ENCODE measurements around the gene ATG101.

DNA sequence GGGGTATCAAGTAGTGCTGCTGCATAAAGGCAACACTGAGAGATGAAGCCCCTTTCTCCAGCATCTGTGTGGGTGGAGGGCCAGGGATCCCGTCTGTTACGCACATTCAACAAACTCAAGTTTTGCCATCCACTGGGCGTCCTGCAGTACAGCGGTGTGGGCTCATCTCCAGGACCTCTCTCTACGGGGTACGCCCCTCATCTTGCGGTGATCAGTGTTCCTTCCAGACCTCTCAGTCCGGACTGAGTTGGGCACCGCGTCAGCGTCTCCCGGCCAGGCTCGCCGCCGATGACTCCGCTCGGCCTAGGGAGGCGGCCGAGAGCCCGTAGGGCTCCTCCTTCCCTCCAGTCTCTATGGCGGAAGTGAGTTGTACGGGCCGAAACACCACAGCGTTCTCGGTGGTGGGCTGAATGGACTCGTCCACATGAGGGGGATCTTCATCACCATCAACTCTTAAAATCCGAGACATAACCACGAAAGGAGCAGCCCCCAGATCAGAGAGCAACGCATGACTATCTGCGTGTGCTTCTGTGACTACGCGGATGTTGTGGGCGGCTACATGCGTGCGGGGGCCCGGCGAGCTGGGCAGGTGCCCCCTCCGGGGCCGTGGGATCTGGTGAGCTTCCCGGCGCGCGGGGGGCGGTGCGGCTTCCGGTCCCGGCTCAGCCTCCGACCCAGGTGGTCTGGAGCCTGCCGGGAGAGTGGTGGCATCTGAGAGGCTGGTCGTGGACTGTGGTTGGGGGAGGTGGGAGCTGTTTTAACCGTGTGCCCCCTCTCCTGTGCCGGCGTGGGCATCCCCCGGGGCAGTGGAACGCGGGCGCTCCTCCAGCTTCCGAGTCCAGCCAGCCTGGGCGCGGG, at the start of gene ATG101:
- TF ChIP-seq, protein P1, sequence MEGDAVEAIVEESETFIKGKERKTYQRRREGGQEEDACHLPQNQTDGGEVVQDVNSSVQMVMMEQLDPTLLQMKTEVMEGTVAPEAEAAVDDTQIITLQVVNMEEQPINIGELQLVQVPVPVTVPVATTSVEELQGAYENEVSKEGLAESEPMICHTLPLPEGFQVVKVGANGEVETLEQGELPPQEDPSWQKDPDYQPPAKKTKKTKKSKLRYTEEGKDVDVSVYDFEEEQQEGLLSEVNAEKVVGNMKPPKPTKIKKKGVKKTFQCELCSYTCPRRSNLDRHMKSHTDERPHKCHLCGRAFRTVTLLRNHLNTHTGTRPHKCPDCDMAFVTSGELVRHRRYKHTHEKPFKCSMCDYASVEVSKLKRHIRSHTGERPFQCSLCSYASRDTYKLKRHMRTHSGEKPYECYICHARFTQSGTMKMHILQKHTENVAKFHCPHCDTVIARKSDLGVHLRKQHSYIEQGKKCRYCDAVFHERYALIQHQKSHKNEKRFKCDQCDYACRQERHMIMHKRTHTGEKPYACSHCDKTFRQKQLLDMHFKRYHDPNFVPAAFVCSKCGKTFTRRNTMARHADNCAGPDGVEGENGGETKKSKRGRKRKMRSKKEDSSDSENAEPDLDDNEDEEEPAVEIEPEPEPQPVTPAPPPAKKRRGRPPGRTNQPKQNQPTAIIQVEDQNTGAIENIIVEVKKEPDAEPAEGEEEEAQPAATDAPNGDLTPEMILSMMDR (IDR thresholded peaks at IDR 0.05): peak; percentile 81
- TF ChIP-seq EZH2 (IDR thresholded peaks at IDR 0.05) (no peak), EZH2phosphoT487 (IDR thresholded peaks at IDR 0.05) (no peak)

All from neural progenitor cell (in vitro differentiated cells).